Right atrium auricular region (tissue), 2 donors: Measurements from ENCODE around the gene DLD. TPM values are rescaled to one million over a fixed set of nuclear protein-coding genes. Genes with fewer than 3 reads are reported as not detected.
A peak's percentile ranks its signal among the peaks of the same experiment; 100 is the strongest.

Experiments
- DNase-seq: peaks from one replicate; pipeline ENCODE4 v3.0.0-alpha.2; 2019; ENCODE audit warnings: low spot score
- H3K27ac ChIP-seq, 2 donors: fragments of 200-600 bp; sonication (generic); 1 replicate in 1 of 2; 2 replicates in 1 of 2; pipeline ENCODE4 v1.5.1; 2016 to 2019
- H3K27me3 ChIP-seq, 2 donors: fragments of 200-600 bp; sonication (generic); one replicate each; pipeline versions ENCODE4 v1.5.1 to v1.6.0; 2017 to 2019
- H3K36me3 ChIP-seq: fragments of 200-600 bp; sonication (generic); one replicate; pipeline ENCODE4 v1.5.1; 2016
- H3K4me1 ChIP-seq, 2 donors: fragments of 200-600 bp; sonication (generic); one replicate each; pipeline versions ENCODE4 v1.5.1 to v1.6.0; 2017 to 2019
- H3K4me3 ChIP-seq, 2 donors: fragments of 200-600 bp; sonication (generic); 1 replicate in 1 of 2; 2 replicates in 1 of 2; pipeline ENCODE4 v1.5.1; 2017 to 2019; ENCODE audit warnings: mild to moderate bottlenecking in 1 of 2, moderate library complexity in 1 of 2
- H3K9me3 ChIP-seq, 2 donors: fragments of 200-600 bp; sonication (generic); one replicate each; pipeline ENCODE4 v1.5.1; 2019
- total RNA-seq, 2 donors: library from RNA; depleted of rRNA; stranded (reverse); fragments of >200 nt; gene quantifications; one replicate each; pipeline ENCODE4 v1.1.0, GENCODE V29; 2016
- TF ChIP-seq, protein P1 (sequence below), 2 donors: fragments of 200-600 bp; sonication (generic); IDR thresholded peaks; one replicate each; pipeline ENCODE4 v1.5.1; 2019; ENCODE audit warnings: antibody characterized with exemption in 2 of 2

DLD gene
- total RNA-seq, 2 donors from 2014 or later, result 52.9 to 153 TPM

GRCh38 chr7:107936312-107936711 is 45.3 kb downstream of the DLD start:
- Histone ChIP-seq H3K4me1 (peaks cover 0 to 28% of the 10 kb centered on the region in 2 donors), H3K9me3 (no peaks in the 10 kb centered on the region), H3K27me3 (no peaks in the 10 kb centered on the region), H3K27ac (no peak overlapping the region), H3K4me3 (no peak overlapping the region), H3K36me3 (peaks cover 53% of the 10 kb centered on the region)
- DNase-seq, result no peak
- TF ChIP-seq, protein P1, sequence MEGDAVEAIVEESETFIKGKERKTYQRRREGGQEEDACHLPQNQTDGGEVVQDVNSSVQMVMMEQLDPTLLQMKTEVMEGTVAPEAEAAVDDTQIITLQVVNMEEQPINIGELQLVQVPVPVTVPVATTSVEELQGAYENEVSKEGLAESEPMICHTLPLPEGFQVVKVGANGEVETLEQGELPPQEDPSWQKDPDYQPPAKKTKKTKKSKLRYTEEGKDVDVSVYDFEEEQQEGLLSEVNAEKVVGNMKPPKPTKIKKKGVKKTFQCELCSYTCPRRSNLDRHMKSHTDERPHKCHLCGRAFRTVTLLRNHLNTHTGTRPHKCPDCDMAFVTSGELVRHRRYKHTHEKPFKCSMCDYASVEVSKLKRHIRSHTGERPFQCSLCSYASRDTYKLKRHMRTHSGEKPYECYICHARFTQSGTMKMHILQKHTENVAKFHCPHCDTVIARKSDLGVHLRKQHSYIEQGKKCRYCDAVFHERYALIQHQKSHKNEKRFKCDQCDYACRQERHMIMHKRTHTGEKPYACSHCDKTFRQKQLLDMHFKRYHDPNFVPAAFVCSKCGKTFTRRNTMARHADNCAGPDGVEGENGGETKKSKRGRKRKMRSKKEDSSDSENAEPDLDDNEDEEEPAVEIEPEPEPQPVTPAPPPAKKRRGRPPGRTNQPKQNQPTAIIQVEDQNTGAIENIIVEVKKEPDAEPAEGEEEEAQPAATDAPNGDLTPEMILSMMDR (IDR thresholded peaks at IDR 0.05), result no peak

DNA sequence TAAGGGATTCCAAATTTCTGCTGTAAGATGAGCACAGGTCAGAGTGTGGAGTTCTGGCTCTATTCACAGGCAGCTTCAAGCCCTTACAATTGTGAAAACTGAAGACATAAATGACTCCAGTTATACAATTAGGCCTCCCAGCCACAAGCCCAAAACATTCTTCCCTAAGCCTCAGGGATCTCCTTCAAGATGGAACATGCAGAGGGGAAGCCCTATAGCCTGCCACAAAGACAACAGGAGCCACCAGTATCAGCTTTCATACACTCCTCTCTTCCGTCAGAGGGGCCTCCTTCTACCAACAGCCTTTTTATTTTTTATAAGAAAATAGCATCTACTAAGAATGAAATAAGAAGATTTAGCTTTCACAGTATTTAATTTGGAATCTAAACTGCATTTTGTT is 46.5 kb downstream of the DLD start:
- H3K27ac ChIP-seq, result peak overlapping the region; percentile 75 to 77
- H3K9me3 ChIP-seq, result no peaks in the 10 kb centered on the region
- H3K4me3 ChIP-seq, result no peak overlapping the region
- TF ChIP-seq, protein P1 (IDR thresholded peaks at IDR 0.05), result no peak
- peaks cover 0 to 23% of the 10 kb centered on the region in 2 donors for H3K4me1 ChIP-seq
- no peaks in the 10 kb centered on the region for H3K27me3 ChIP-seq
- no peak for DNase-seq
- H3K36me3 ChIP-seq, result peaks cover 47% of the 10 kb centered on the region

DNA sequence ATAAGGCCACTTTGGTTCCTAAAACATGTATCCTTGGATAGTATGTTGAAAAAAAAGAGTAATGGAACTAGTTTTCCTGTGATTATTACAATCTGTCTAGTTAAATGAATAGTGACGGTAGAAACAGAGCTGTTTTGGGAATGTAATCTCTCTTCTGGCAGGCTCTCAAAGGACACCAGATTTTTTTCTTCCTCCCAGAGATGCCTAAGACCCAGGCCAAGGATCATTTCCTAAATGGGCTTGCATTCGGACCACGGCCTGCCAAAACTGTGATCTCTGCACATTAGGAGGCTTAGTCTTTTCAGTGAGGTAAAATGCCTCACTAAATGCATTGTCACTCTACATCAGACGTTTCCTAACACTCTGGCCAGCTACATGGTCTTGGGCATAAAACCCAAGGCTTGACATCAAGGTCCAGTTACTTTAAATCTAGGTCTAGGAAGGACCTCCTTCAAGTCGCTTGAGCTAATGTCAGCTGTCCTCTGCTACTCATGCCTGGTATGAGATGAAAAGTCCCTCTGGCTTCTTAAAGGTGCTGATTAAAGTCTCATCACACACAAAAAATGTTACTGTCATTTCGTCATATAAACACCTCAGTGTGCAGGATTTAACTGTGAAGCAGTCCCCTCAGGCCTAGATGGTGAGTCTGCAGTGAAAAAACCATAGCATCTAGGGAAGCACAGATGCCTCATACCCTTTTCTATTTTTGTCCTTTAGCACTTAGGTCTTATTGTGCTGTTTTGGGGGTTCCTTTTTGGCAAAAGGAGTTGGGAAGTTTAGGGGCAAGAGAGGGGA is 47.7 kb downstream of the DLD start:
- peaks cover 0 to 23% of the 10 kb centered on the region in 2 donors for H3K4me1 ChIP-seq
- no peak overlapping the region for H3K4me3 ChIP-seq
- DNase-seq, result peak; percentile 72
- no peaks in the 10 kb centered on the region for H3K27me3 ChIP-seq
- TF ChIP-seq, protein P1 (IDR thresholded peaks at IDR 0.05), result no peak
- peaks cover 43% of the 10 kb centered on the region for H3K36me3 ChIP-seq
- peak overlapping the region; percentile 75 to 77 for H3K27ac ChIP-seq
- H3K9me3 ChIP-seq, result no peaks in the 10 kb centered on the region

GRCh38 chr7:107939573-107940489 is 48.8 kb downstream of the DLD start:
- no peaks in the 10 kb centered on the region for H3K9me3 ChIP-seq
- DNase-seq, result peak; percentile 88
- TF ChIP-seq, protein P1 (IDR thresholded peaks at IDR 0.05), result no peak
- H3K4me3 ChIP-seq, result no peak overlapping the region
- H3K36me3 ChIP-seq, result peaks cover 41% of the 10 kb centered on the region
- H3K27ac ChIP-seq, result peak overlapping the region; percentile 75 to 77
- no peaks in the 10 kb centered on the region for H3K27me3 ChIP-seq
- H3K4me1 ChIP-seq, result peaks cover 0 to 23% of the 10 kb centered on the region in 2 donors

GRCh38 chr7:107940951-107941350 is 50.0 kb downstream of the DLD start:
- H3K9me3 ChIP-seq, result no peaks in the 10 kb centered on the region
- DNase-seq, result no peak
- TF ChIP-seq, protein P1 (IDR thresholded peaks at IDR 0.05), result no peak
- no peak overlapping the region for H3K4me3 ChIP-seq
- no peaks in the 10 kb centered on the region for H3K27me3 ChIP-seq
- peaks cover 0 to 28% of the 10 kb centered on the region in 2 donors for H3K4me1 ChIP-seq
- peak overlapping the region; percentile 75 to 77 for H3K27ac ChIP-seq
- peaks cover 32% of the 10 kb centered on the region for H3K36me3 ChIP-seq
